Ascending aorta (tissue), 2 donors: ENCODE measurements around the gene RAB21. TPM values are rescaled to one million over a fixed set of nuclear protein-coding genes. Genes with fewer than 3 reads are reported as not detected.
"Not testable (repeated sequence)": the region's sequence is repeated elsewhere in the genome, so short reads cannot be mapped to it uniquely, and the experiment has no call there.

Source experiments
- DNase-seq, 2 donors: peaks; one replicate each; pipeline ENCODE4 v3.0.0-alpha.2; 2019; ENCODE audit warnings: low spot score in 2 of 2
- H3K27ac ChIP-seq, 2 donors: fragments of 200-600 bp; sonication (generic); one replicate each; pipeline ENCODE4 v1.5.1; 2016 to 2017; ENCODE audit warnings: mild to moderate bottlenecking in 1 of 2
- H3K27me3 ChIP-seq: fragments of 200-600 bp; sonication (generic); one replicate; pipeline ENCODE4 v1.5.1; 2017
- H3K36me3 ChIP-seq, 2 donors: fragments of 200-600 bp; sonication (generic); one replicate each; pipeline ENCODE4 v1.5.1; 2016
- H3K4me1 ChIP-seq, 2 donors: fragments of 200-600 bp; sonication (generic); one replicate each; pipeline ENCODE4 v1.5.1; 2016 to 2017; ENCODE audit warnings: mild to moderate bottlenecking in 1 of 2
- H3K4me3 ChIP-seq, 2 donors: fragments of 200-600 bp; sonication (generic); one replicate each; pipeline ENCODE4 v1.5.1; 2016 to 2017; ENCODE audit warnings: mild to moderate bottlenecking in 1 of 2
- H3K9me3 ChIP-seq, 2 donors: fragments of 200-600 bp; sonication (generic); one replicate each; pipeline ENCODE4 v1.5.1; 2016
- intact Hi-C: fragments of 100-400 bp; cut with DNase I; formaldehyde crosslinking; loops from one replicate; pipeline ENCODE4 v1.15.1; 2023
- total RNA-seq: library from RNA; depleted of rRNA; stranded (reverse); fragments of >200 nt; gene quantifications from one replicate; pipeline ENCODE4 v1.1.0, GENCODE V29; 2016
- TF ChIP-seq, protein P1 (sequence below), 3 experiments: fragments of 200-600 bp in 2 of 3; fragments of 450-650 bp in 1 of 3; sonication (generic) in 2 of 3; IDR thresholded peaks; one replicate each; pipeline ENCODE4 v1.5.1; 2016 to 2019; ENCODE audit warnings: antibody characterized with exemption in 3 of 3, mild to moderate bottlenecking in 1 of 3, moderate library complexity in 1 of 3

RAB21 gene
- total RNA-seq, 1 donor from 2014 or later, result 6.5 TPM

DNA sequence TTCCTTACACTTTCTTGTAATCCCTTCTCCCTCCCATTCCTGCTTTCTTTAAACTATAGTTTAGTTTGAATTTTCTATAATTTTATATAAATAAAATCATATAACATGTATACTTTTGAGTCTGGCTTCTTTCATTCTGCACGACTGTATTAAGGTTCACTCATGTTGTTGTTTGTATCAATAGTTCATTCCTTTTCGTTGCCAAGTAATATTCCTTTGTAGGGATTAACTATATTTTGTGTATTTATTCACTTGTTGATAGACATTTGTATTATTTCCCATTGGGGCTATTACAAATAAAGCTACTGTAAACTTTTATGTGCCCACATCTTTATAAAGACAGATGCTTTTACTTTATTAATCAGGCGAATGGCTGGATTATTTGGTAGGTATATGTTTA lies 45.5 kb downstream of the RAB21 start:
- Histone ChIP-seq H3K9me3 (no peaks in the 10 kb centered on the region), H3K36me3 (no peaks in the 10 kb centered on the region), H3K27me3 (no peaks in the 10 kb centered on the region), H3K4me3 (no peak overlapping the region), H3K4me1 (no peaks in the 10 kb centered on the region), H3K27ac (no peak overlapping the region)
- intact Hi-C loops, result no loop called here
- TF ChIP-seq, protein P1, sequence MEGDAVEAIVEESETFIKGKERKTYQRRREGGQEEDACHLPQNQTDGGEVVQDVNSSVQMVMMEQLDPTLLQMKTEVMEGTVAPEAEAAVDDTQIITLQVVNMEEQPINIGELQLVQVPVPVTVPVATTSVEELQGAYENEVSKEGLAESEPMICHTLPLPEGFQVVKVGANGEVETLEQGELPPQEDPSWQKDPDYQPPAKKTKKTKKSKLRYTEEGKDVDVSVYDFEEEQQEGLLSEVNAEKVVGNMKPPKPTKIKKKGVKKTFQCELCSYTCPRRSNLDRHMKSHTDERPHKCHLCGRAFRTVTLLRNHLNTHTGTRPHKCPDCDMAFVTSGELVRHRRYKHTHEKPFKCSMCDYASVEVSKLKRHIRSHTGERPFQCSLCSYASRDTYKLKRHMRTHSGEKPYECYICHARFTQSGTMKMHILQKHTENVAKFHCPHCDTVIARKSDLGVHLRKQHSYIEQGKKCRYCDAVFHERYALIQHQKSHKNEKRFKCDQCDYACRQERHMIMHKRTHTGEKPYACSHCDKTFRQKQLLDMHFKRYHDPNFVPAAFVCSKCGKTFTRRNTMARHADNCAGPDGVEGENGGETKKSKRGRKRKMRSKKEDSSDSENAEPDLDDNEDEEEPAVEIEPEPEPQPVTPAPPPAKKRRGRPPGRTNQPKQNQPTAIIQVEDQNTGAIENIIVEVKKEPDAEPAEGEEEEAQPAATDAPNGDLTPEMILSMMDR (IDR thresholded peaks at IDR 0.05), result no peak
- DNase-seq, result no peak

DNA sequence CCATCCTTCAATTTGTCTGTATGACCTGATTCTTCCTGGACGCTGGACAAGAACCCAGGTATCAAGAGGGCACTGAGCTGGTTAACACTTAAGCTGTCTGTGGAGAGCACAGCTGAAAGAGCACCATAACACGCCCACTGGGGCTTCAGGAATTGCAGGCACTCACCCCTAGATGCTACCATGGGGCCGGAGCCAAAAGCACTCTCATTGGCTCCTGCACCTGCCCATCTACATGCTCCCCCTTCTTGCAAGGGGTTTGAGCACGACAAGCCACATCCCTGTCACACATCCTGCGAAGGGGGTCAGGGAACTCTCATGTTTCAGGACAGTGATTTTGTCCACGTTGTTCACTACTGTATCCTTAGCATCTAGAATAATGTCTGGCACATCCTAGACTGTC lies 49.8 kb downstream of the RAB21 start:
- Histone ChIP-seq H3K27me3 (no peaks in the 10 kb centered on the region), H3K4me1 (no peaks in the 10 kb centered on the region), H3K4me3 (no peak overlapping the region), H3K27ac (no peak overlapping the region), H3K9me3 (no peaks in the 10 kb centered on the region), H3K36me3 (no peaks in the 10 kb centered on the region)
- intact Hi-C loops, result no loop called here
- no peak for DNase-seq
- TF ChIP-seq, protein P1 (IDR thresholded peaks at IDR 0.05), result no peak

DNA sequence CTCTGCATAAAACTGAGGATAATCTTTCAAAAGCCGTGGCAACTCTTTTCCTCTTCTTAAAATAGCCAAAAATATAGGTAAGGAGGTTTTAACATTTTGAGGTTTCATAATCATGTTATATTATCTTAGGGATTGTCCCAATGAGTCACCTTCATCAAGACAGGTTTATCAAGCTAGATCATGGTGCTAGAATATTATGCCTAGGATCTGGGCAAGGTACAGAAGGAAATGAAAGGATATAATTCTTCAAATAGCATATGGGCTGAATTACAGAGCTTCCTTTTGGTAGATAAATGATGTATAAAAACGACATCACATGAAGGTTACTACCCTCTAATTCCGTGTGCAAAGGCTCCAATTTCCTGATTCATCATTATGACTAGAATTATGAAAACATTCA lies 56.3 kb downstream of the RAB21 start:
- TF ChIP-seq, protein P1 (IDR thresholded peaks at IDR 0.05), result no peak
- no peak for DNase-seq
- intact Hi-C loops, result no loop called here
- H3K4me1 ChIP-seq, result no peaks in the 10 kb centered on the region
- H3K27ac ChIP-seq, result no peak overlapping the region
- no peaks in the 10 kb centered on the region for H3K27me3 ChIP-seq
- no peak overlapping the region for H3K4me3 ChIP-seq
- no peaks in the 10 kb centered on the region for H3K9me3 ChIP-seq
- H3K36me3 ChIP-seq, result no peaks in the 10 kb centered on the region

DNA sequence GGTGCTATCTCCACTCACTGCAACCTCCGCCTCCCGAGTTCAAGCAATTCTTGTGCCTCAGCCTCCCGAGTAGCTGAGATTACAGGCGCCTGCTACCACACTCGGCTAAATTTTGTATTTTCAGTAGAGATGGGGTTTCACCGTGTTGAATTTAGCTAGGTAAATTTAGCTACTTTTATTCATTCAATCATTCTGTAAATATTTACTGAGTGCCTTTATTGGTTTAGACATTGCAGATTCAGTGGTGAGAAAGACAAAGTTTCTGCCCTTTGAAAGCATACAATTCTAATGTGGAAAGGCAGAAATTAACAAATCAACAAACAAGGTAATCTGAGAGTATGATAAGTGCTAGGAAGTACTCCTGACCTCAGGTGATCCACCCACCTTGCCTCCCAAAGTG lies 60.6 kb downstream of the RAB21 start:
- intact Hi-C loops, H3K4me1 ChIP-seq, DNase-seq, H3K4me3 ChIP-seq, H3K27ac ChIP-seq, H3K36me3 ChIP-seq, H3K9me3 ChIP-seq, H3K27me3 ChIP-seq: not testable (repeated sequence)

DNA sequence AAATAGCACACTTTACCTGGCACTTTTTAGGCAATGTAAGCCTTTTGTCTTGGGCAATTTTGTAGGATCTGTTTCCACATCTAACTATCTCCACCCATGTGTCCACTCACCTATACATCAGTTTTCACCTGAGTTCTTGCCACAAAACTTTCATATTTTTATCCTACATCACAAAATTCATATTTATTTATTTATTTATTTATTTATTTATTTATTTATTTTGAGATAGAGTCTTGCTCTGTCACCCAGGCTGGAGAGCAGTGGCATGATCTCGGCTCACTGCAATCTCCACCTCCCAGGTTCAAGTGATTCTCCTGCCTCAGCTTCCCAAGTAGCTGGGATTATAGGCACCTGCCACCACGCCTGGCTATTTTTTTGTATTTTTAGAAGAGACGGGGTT lies 67.4 kb downstream of the RAB21 start:
- DNase-seq, H3K9me3 ChIP-seq, H3K27me3 ChIP-seq, intact Hi-C loops, H3K36me3 ChIP-seq, H3K27ac ChIP-seq, H3K4me3 ChIP-seq, H3K4me1 ChIP-seq: not testable (repeated sequence)

DNA sequence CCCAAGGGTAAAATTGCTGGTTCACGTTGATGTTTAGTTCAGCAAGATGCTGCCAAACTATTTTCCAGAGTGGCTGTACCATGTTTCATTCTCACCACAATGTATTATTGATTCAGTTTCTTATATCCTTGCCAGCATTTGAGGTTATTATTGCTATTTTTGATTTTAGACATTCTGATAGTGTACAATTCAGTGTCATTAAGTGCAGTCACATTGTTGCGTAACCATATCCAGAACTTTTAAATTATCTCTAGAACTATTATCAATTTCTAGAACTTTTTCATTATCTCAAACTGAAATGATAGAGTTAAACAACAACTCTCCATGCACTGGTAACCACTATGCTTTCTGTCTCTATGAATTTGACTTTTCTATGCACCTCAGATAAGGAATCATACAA lies 74.2 kb downstream of the RAB21 start:
- TF ChIP-seq, protein P1 (IDR thresholded peaks at IDR 0.05), result no peak

DNA sequence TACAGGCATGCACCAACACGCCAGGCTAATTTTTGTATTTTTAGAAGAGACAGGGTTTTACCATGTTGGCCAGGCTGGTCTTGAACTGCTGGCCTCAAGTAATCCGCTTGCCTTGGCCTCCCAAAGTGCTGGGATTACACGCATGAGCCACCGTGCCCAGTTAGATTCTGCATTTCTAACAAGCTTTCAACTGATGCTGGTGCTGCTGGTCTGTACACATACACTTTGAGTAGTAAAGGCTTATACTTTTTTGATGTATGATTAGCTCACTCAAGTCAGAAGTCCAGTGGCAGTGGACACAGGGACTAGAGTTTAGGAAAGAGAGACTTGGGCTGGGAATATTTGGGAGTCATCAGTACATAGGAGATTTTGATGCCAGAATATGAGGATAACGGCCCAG lies 82.7 kb downstream of the RAB21 start:
- TF ChIP-seq, protein P1 (IDR thresholded peaks at IDR 0.05), result no peak
- intact Hi-C loops, result loop anchor here (5.0 kb wide), 1 partner anchor 1595 kb away; the partner anchor contains the start of gene CNOT2
- no peak overlapping the region for H3K4me3 ChIP-seq
- no peaks in the 10 kb centered on the region for H3K27me3 ChIP-seq
- peaks cover 0 to 7% of the 10 kb centered on the region in 2 donors for H3K4me1 ChIP-seq
- DNase-seq, result no peak
- no peaks in the 10 kb centered on the region for H3K9me3 ChIP-seq
- H3K36me3 ChIP-seq, result no peaks in the 10 kb centered on the region
- H3K27ac ChIP-seq, result no peak overlapping the region

More for the DNA sequence above, 74.2 kb downstream of the RAB21 start:
- intact Hi-C loops, result no loop called here
- Histone ChIP-seq H3K27me3 (no peaks in the 10 kb centered on the region), H3K4me1 (no peaks in the 10 kb centered on the region), H3K27ac (no peak overlapping the region), H3K9me3 (no peaks in the 10 kb centered on the region), H3K4me3 (no peak overlapping the region), H3K36me3 (no peaks in the 10 kb centered on the region)
- no peak for DNase-seq
